ENCODE measurements around the gene VAV3.

DNA sequence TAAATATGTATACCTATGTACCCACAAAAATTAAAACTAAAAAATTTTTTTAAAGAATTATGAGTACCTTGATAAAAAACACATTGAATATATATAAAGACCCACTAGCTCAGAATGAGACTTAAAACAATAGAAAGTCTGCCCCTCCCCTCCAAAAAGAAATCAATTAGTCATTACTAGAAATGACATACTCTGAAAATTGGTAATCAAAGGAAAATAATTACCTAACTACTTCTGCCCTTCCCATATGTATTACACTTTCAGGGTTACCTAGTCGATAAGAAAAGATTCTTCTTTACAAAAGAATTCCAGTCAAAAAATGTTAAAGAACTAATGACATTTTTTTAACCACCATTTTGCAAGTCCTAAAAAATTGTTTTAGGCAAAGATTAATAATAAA, 34.7 kb downstream of the VAV3 start:
- TF ChIP-seq, protein P1, sequence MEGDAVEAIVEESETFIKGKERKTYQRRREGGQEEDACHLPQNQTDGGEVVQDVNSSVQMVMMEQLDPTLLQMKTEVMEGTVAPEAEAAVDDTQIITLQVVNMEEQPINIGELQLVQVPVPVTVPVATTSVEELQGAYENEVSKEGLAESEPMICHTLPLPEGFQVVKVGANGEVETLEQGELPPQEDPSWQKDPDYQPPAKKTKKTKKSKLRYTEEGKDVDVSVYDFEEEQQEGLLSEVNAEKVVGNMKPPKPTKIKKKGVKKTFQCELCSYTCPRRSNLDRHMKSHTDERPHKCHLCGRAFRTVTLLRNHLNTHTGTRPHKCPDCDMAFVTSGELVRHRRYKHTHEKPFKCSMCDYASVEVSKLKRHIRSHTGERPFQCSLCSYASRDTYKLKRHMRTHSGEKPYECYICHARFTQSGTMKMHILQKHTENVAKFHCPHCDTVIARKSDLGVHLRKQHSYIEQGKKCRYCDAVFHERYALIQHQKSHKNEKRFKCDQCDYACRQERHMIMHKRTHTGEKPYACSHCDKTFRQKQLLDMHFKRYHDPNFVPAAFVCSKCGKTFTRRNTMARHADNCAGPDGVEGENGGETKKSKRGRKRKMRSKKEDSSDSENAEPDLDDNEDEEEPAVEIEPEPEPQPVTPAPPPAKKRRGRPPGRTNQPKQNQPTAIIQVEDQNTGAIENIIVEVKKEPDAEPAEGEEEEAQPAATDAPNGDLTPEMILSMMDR (IDR thresholded peaks at IDR 0.05): no peak
- TF ChIP-seq POLR2A (IDR thresholded peaks at IDR 0.05): no peak
